GM19463 (cell line): ENCODE results near the gene U2AF2.
"Not testable (repeated sequence)": the region's sequence is repeated elsewhere in the genome, so short reads cannot be mapped to it uniquely, and the experiment has no call there.

ENCODE experiments used
- ATAC-seq: cut with Tn5 transposase; IDR thresholded peaks from one replicate; pipeline ENCODE4 v1.9.1; 2021; ENCODE audit warnings: mild to moderate bottlenecking, moderate library complexity; ENCODE audit not compliant: unreplicated experiment

U2AF2 gene

GRCh38 chr19:55700813-55701212 is 46.0 kb downstream of the U2AF2 start:
- ATAC-seq, result no peak

GRCh38 chr19:55702131-55702627 is 47.3 kb downstream of the U2AF2 start:
- ATAC-seq, result no peak

GRCh38 chr19:55703790-55704215 is 49.0 kb downstream of the U2AF2 start:
- no peak for ATAC-seq

DNA sequence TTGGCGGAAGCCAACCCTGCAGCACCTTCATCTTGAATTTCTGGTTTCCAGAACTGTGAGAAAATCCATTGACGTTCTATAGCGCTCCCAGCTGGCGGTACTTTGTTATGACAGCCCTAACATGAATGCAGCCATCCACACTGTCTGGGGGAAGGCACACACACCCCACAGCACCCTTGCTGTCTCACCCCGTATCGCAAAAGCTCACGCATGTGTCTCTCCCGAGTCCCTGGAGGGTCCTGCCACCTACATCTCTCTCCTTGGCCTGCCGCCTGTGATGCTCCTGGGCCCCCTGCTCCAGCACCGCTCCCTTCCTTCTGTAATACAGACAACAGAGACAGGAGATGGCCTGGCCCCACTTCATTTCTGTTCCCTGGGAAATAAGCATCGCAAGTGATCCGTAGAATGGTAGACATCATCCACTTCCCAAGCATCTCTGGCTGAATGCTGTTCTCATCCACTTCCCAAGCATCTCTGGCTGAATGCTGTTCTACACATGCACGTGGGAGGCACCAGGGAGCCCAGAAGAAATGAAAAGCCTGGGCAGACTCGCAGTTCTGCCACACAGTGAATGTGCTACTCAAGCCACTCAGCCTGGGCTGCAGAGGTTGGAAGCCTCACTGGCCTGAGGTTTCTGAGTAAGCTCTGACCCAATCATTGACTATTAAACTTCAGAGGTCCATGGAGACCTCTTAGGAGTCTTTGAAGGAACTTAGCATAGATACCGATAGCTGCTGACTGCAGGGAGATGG is 49.8 kb downstream of the U2AF2 start:
- ATAC-seq, result no peak

DNA sequence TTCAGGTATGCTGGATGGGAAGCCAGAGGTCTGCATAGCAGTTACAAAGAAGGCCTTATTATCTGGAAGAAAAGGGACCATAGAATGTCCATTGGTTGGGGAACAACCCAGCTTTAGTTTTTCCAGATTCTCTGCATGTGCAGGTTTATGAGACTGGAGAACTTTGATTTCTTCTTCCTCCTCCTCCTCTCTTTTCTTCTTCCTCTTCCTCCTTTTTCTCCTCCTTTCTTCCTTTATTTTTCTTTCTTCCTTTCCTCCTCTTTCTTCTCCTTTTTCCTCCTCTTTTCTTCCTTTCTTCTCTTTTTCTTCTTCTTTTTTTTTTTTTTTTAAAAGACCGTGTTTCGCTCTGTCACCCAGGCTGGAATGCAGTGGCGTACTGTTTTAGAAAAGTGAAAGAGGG is 51.1 kb downstream of the U2AF2 start:
- no peak for ATAC-seq

GRCh38 chr19:55711719-55712118 is 56.9 kb downstream of the U2AF2 start:
- ATAC-seq, result no peak

- ATAC-seq, result no peak
Measured at GRCh38 chr19:55712804-55713631, 58.2 kb downstream of the U2AF2 start.

DNA sequence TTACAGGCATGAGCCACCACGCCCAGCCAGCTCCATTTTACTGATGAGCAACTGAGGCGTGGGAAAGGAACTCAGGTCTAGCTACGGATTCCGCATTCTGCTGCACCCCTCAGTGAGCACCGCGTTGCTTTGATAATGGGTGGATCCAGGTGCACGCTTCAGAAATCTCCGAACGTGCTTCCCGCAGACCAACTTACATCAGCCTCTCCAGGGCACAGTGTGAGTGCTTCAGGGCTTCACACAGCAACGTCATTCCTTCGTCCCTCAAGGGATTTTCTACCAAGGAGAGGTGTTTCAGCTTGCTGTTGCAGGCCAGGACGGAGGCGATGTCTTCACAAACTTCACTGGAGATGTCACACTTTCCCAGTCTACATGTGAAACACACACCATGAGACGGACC is 61.7 kb downstream of the U2AF2 start:
- no peak for ATAC-seq

DNA sequence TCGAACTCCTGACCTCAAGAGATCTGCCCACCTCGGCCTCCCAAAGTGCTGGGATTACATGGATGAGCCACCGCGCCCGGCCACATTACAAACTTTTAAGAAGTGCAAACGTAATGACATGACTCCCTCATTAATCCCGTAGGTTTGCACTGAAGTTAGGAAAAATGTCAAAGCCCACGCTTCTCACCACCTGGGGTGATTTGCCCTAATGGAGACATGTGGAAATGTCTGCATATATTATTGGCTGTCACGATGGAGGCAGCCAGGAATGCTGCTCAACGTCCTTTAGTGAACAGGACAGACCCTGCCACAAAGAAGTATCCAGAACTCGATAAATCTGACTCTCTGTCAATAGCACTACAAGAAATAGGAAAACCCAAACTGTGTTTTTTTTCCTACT is 62.4 kb downstream of the U2AF2 start:
- no peak for ATAC-seq

GRCh38 chr19:55717879-55718711 is 63.3 kb downstream of the U2AF2 start:
- ATAC-seq, result not testable (repeated sequence)

DNA sequence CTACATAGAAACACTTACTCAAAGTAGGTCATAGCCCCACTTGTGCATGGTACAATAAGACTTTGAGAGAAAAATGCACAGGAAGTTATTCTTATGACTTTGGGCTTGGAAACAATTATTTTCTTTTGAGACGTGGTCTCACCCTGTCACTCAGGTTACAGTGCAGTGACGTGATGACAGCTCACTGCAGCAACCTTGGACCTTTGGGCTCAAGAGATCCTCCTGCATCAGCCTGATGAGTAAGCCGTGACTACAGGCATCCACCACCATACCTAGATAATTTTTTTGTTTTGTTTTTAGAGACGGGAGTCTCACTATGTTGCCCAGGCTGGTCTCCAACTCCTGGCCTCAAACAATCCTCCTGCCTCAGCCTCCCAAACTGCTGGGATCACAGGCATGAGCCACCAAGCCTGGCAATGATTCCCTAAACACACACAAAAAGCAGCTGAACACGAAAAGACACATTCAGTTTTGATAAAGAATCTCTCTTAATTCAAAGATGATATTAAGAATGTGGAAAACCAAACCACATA is 65.4 kb downstream of the U2AF2 start:
- ATAC-seq, result no peak

GRCh38 chr19:55720801-55721200 is 66.0 kb downstream of the U2AF2 start:
- ATAC-seq, result no peak

GRCh38 chr19:55723491-55723890 is 68.7 kb downstream of the U2AF2 start:
- ATAC-seq, result no peak
